Liver (tissue), 9 donors: ENCODE measurements around the gene CCDC91. TPM values are rescaled to one million over a fixed set of nuclear protein-coding genes. Genes with fewer than 3 reads are reported as not detected.

Experiments used
- DNase-seq: peaks from one replicate; pipeline ENCODE4 v3.0.0-alpha.2; 2017; ENCODE audit warnings: low spot score
- H3K27ac ChIP-seq, 2 donors: one replicate each; pipeline ENCODE4 v1.7.0; 2013; ENCODE audit warnings: inconsistent platforms in 2 of 2, low read length in 2 of 2, control low read depth in 1 of 2, low read depth in 1 of 2, mild to moderate bottlenecking in 1 of 2
- H3K27me3 ChIP-seq, 4 donors: one replicate each; pipeline versions ENCODE4 v1.6.1 to v1.7.0; 2013; ENCODE audit warnings: low read length in 3 of 4, inconsistent platforms in 1 of 4, mild to moderate bottlenecking in 1 of 4, moderate library complexity in 1 of 4; ENCODE audit not compliant: control insufficient read depth in 4 of 4, insufficient read depth in 4 of 4
- H3K36me3 ChIP-seq, 4 donors: one replicate each; pipeline versions ENCODE4 v1.6.1 to v1.7.0; 2013; ENCODE audit warnings: low read length in 3 of 4, mild to moderate bottlenecking in 3 of 4, low read depth in 1 of 4, moderate library complexity in 1 of 4; ENCODE audit not compliant: control insufficient read depth in 4 of 4, insufficient read depth in 3 of 4
- H3K4me1 ChIP-seq, 4 donors: one replicate each; pipeline versions ENCODE4 v1.6.1 to v1.7.0; 2013; ENCODE audit warnings: low read length in 3 of 4, mild to moderate bottlenecking in 3 of 4, moderate library complexity in 1 of 4; ENCODE audit not compliant: control insufficient read depth in 4 of 4, insufficient read depth in 4 of 4
- H3K4me3 ChIP-seq, 3 donors: one replicate each; pipeline versions ENCODE4 v1.6.1 to v1.7.0; 2013; ENCODE audit warnings: low read length in 3 of 3, control low read depth in 1 of 3, low read depth in 1 of 3, mild to moderate bottlenecking in 1 of 3
- H3K9ac ChIP-seq, 2 donors: one replicate each; pipeline ENCODE4 v1.7.0; 2013; ENCODE audit warnings: low read length in 2 of 2, mild to moderate bottlenecking in 2 of 2, moderate library complexity in 2 of 2, control low read depth in 1 of 2, low read depth in 1 of 2
- H3K9me3 ChIP-seq, 4 donors: one replicate each; pipeline versions ENCODE4 v1.6.1 to v1.7.0; 2013; ENCODE audit warnings: low read length in 3 of 4; ENCODE audit not compliant: control insufficient read depth in 4 of 4
- EGR1 ChIP-seq, 2 donors: IDR thresholded peaks; 2 replicates each; pipeline ENCODE4 v1.6.1; 2016 to 2018; ENCODE audit warnings: antibody characterized with exemption in 2 of 2, low read depth in 2 of 2
- FOXA1 ChIP-seq: IDR thresholded peaks from 2 replicates; pipeline ENCODE4 v1.6.1; 2016; ENCODE audit warnings: antibody characterized with exemption
- FOXA2 ChIP-seq: IDR thresholded peaks from 2 replicates; pipeline ENCODE4 v1.6.1; 2016; ENCODE audit warnings: antibody characterized with exemption
- HNF4A ChIP-seq, 2 donors: conservative IDR thresholded peaks; 2 replicates each; pipeline ENCODE4 v1.6.1; 2016; ENCODE audit warnings: antibody characterized with exemption in 2 of 2, mild to moderate bottlenecking in 2 of 2
- HNF4G ChIP-seq: IDR thresholded peaks from 2 replicates; pipeline ENCODE4 v1.6.1; 2016; ENCODE audit warnings: antibody characterized with exemption
- JUND ChIP-seq, 2 donors: IDR thresholded peaks; 2 replicates each; pipeline ENCODE4 v1.6.1; 2016; ENCODE audit warnings: antibody characterized with exemption in 2 of 2
- MAX ChIP-seq: IDR thresholded peaks from 2 replicates; pipeline ENCODE4 v1.6.1; 2016; ENCODE audit warnings: antibody characterized with exemption
- NR2F2 ChIP-seq: IDR thresholded peaks from 2 replicates; pipeline ENCODE4 v1.6.1; 2016; ENCODE audit warnings: antibody characterized with exemption
- REST ChIP-seq: IDR thresholded peaks from 2 replicates; pipeline ENCODE4 v1.6.1; 2016; ENCODE audit warnings: antibody characterized with exemption, mild to moderate bottlenecking
- RXRA ChIP-seq, 2 donors: IDR thresholded peaks; 2 replicates each; pipeline ENCODE4 v1.6.1; 2017 to 2018; ENCODE audit warnings: antibody characterized with exemption in 2 of 2, mild to moderate bottlenecking in 1 of 2
- YY1 ChIP-seq: IDR thresholded peaks from 2 replicates; pipeline ENCODE4 v1.6.1; 2016; ENCODE audit warnings: antibody characterized with exemption, mild to moderate bottlenecking
- ZBTB33 ChIP-seq: IDR thresholded peaks from 2 replicates; pipeline ENCODE4 v1.6.1; 2016; ENCODE audit warnings: antibody characterized with exemption
- WGBS: extraction: QIAGEN DNeasy Blood & Tissue Kit; methylation state at CpG from one replicate; pipeline ENCODE4 v1.1.7; 2013; 5-methylcytosine and 5-hydroxymethylcytosine counted together
- polyA plus RNA-seq, 2 donors: library from polyadenylated mRNA; stranded (reverse) in 1 of 2; unstranded in 1 of 2; fragments of 200-250 nt in 1 of 2; fragments of >200 nt in 1 of 2; fragmentation: Nextera tagmentation in 1 of 2; extraction: Ambion mirVana in 1 of 2; gene quantifications; one replicate each; pipeline versions ENCODE4 v1.2.1 to v1.2.3, GENCODE V29; 2013 to 2015
- total RNA-seq, 2 donors: library from RNA; depleted of rRNA; stranded (reverse); fragments of >200 nt; gene quantifications; one replicate each; pipeline ENCODE4 v1.2.3, GENCODE V29; 2014
- donor health status: healthy.
- donor health status: healthy.
- donor health status: healthy.
- donor health status: healthy.
- donor health status: healthy.

CCDC91 gene
- total and polyA plus RNA-seq, 4 donors = 8.4 to 29.0 (median 15.1) TPM

GRCh38 chr12:28343713-28344112, 153.5 kb downstream of the CCDC91 start:
- no peaks in the 10 kb centered on the region for H3K27me3 ChIP-seq
- H3K9ac ChIP-seq = no peak overlapping the region
- H3K27ac ChIP-seq = no peak overlapping the region
- 90% methylated on average over 1 of the region's 1 CpG for WGBS
- no peak overlapping the region for H3K4me3 ChIP-seq
- no peak for DNase-seq
- no peaks in the 10 kb centered on the region for H3K36me3 ChIP-seq
- no peaks in the 10 kb centered on the region for H3K4me1 ChIP-seq
- H3K9me3 ChIP-seq = no peaks in the 10 kb centered on the region
- TF ChIP-seq ZBTB33 (no peak), HNF4A (conservative IDR thresholded peaks at IDR 0.05) (no peak), HNF4G (no peak), NR2F2 (no peak), REST (no peak), EGR1 (IDR thresholded peaks at IDR 0.05; ENCODE audit: low read depth in 2 of 2) (no peak), YY1 (no peak), JUND (IDR thresholded peaks at IDR 0.05) (no peak), MAX (no peak)

GRCh38 chr12:28346567-28346966, 156.3 kb downstream of the CCDC91 start:
- no peaks in the 10 kb centered on the region for H3K27me3 ChIP-seq
- 96% methylated on average over 2 of the region's 2 CpGs for WGBS
- H3K9ac ChIP-seq = no peak overlapping the region
- TF ChIP-seq FOXA1 (no peak), REST (no peak), EGR1 (IDR thresholded peaks at IDR 0.05; ENCODE audit: low read depth in 2 of 2) (no peak), HNF4G (no peak), ZBTB33 (no peak), RXRA (IDR thresholded peaks at IDR 0.05) (no peak), HNF4A (conservative IDR thresholded peaks at IDR 0.05) (no peak), FOXA2 (no peak), JUND (IDR thresholded peaks at IDR 0.05) (no peak)
- peaks cover 0 to 2% (median 0%) of the 10 kb centered on the region in 4 donors for H3K36me3 ChIP-seq
- no peak overlapping the region for H3K4me3 ChIP-seq
- no peaks in the 10 kb centered on the region for H3K9me3 ChIP-seq
- no peak for DNase-seq
- H3K4me1 ChIP-seq = no peaks in the 10 kb centered on the region
- no peak overlapping the region for H3K27ac ChIP-seq
